IPS-NIHi11 (cell line): Measurements from ENCODE around the gene ZNF136.

Source experiments
- DNase-seq: peaks from one replicate; pipeline ENCODE4 v3.0.0; 2012; ENCODE audit warnings: mixed read lengths, low spot score

The ZNF136 gene

GRCh38 chr19:12162882-12163806 lies at the start of gene ZNF136:
ZNF136 (plus strand) TSS chr19:12163096; CDS start chr19:12163204, 108 bp downstream.
- DNase-seq = peak; percentile 98

GRCh38 chr19:12113121-12113520 lies 49.8 kb upstream of the ZNF136 start:
- DNase-seq = no peak

- DNase-seq = peak; percentile 35
Observed at GRCh38 chr19:12117201-12117970, 45.5 kb upstream of the ZNF136 start.

GRCh38 chr19:12126707-12127106 lies 36.2 kb upstream of the ZNF136 start:
- DNase-seq = peak; percentile 35

- no peak for DNase-seq
Observed at GRCh38 chr19:12133069-12133468, 29.8 kb upstream of the ZNF136 start.

GRCh38 chr19:12137221-12137940 lies 25.5 kb upstream of the ZNF136 start:
- no peak for DNase-seq

- no peak for DNase-seq
Observed at GRCh38 chr19:12139269-12139668, 23.6 kb upstream of the ZNF136 start.

GRCh38 chr19:12139885-12140544 lies 22.9 kb upstream of the ZNF136 start, which contains the start of gene ZNF20:
ZNF20 (minus strand) TSS chr19:12140350; CDS start chr19:12140182, 168 bp downstream.
- peak; percentile 97 for DNase-seq

- peak; percentile 81 for DNase-seq
Observed at GRCh38 chr19:12140545-12141404, 22.1 kb upstream of the ZNF136 start.

GRCh38 chr19:12141405-12141736 lies 21.5 kb upstream of the ZNF136 start:
- DNase-seq = no peak

GRCh38 chr19:12145348-12145747 lies 17.5 kb upstream of the ZNF136 start:
- DNase-seq = no peak

- no peak for DNase-seq
Observed at GRCh38 chr19:12155324-12155860, 7.5 kb upstream of the ZNF136 start.

GRCh38 chr19:12156223-12157058 lies 6.5 kb upstream of the ZNF136 start, which contains the start of gene ZNF625:
ZNF625 (minus strand) TSS chr19:12156734; CDS start chr19:12156558, 176 bp downstream.
- peak; percentile 94 for DNase-seq

- peak; percentile 24 for DNase-seq
Observed at GRCh38 chr19:12159773-12160414, 3.0 kb upstream of the ZNF136 start.

GRCh38 chr19:12162513-12162881 lies 399 bp upstream of the ZNF136 start:
- no peak for DNase-seq

GRCh38 chr19:12163826-12164225 lies 930 bp downstream of the ZNF136 start:
- DNase-seq = no peak

- DNase-seq = no peak
Observed at GRCh38 chr19:12166626-12167025, 3.7 kb downstream of the ZNF136 start.

- no peak for DNase-seq
Observed at GRCh38 chr19:12180377-12180776, 17.5 kb downstream of the ZNF136 start.

GRCh38 chr19:12187625-12188024 lies 24.7 kb downstream of the ZNF136 start:
- DNase-seq = no peak
